Suppressor macrophage treated with lipopolysaccharide for 4 hours (primary cell): ENCODE data around the gene ELSPBP1.
"Not testable (repeated sequence)": the region's sequence is repeated elsewhere in the genome, so short reads cannot be mapped to it uniquely, and the experiment has no call there.

ENCODE experiments used
- DNase-seq: peaks from one replicate; pipeline ENCODE4 v3.0.0-alpha.2; 2020

Gene ELSPBP1

GRCh38 chr19:47994209-47994802 is at the start of gene ELSPBP1:
ELSPBP1 (plus strand) TSS chr19:47994632; CDS start chr19:48008668, 14,036 bp downstream.
- DNase-seq = no peak

- DNase-seq = not testable (repeated sequence)
These were observed 44.4 kb upstream of the ELSPBP1 start for GRCh38 chr19:47949852-47950521.

- DNase-seq = not testable (repeated sequence)
These were observed 42.3 kb upstream of the ELSPBP1 start for GRCh38 chr19:47952132-47952531.

GRCh38 chr19:47955936-47956335 is 38.5 kb upstream of the ELSPBP1 start:
- DNase-seq = not testable (repeated sequence)

- no peak for DNase-seq
These were observed 20.9 kb upstream of the ELSPBP1 start for GRCh38 chr19:47973529-47973928.

GRCh38 chr19:47991191-47991808 is 3.1 kb upstream of the ELSPBP1 start:
- no peak for DNase-seq

- no peak for DNase-seq
These were observed 2.4 kb upstream of the ELSPBP1 start, which contains the start of gene BSPH1 for GRCh38 chr19:47992070-47992469. BSPH1 (minus strand) TSS chr19:47992170; CDS start chr19:47992081, 89 bp downstream.

GRCh38 chr19:47996230-47996727 is 1.8 kb downstream of the ELSPBP1 start:
- no peak for DNase-seq

- DNase-seq = no peak
These were observed 4.4 kb downstream of the ELSPBP1 start for GRCh38 chr19:47998800-47999199.

- no peak for DNase-seq
These were observed 6.4 kb downstream of the ELSPBP1 start for GRCh38 chr19:48000846-48001245.

GRCh38 chr19:48004236-48004635 is 9.8 kb downstream of the ELSPBP1 start:
- no peak for DNase-seq

GRCh38 chr19:48006762-48007161 is 12.3 kb downstream of the ELSPBP1 start:
- no peak for DNase-seq

- DNase-seq = peak; percentile 0
These were observed 16.7 kb downstream of the ELSPBP1 start for GRCh38 chr19:48010932-48011758.

GRCh38 chr19:48020686-48021085 is 26.3 kb downstream of the ELSPBP1 start:
- DNase-seq = peak; percentile 33

GRCh38 chr19:48023011-48023410 is 28.6 kb downstream of the ELSPBP1 start:
- DNase-seq = no peak

- DNase-seq = no peak
These were observed 29.1 kb downstream of the ELSPBP1 start for GRCh38 chr19:48023518-48023917.

GRCh38 chr19:48025480-48025879 is 31.0 kb downstream of the ELSPBP1 start:
- DNase-seq = no peak

GRCh38 chr19:48029431-48029830 is 35.0 kb downstream of the ELSPBP1 start:
- DNase-seq = no peak

- no peak for DNase-seq
These were observed 35.6 kb downstream of the ELSPBP1 start for GRCh38 chr19:48030073-48030472.

GRCh38 chr19:48033604-48034003 is 39.2 kb downstream of the ELSPBP1 start:
- no peak for DNase-seq

- DNase-seq = no peak
These were observed 42.3 kb downstream of the ELSPBP1 start for GRCh38 chr19:48036765-48037164.

- DNase-seq = no peak
These were observed 47.6 kb downstream of the ELSPBP1 start for GRCh38 chr19:48041877-48042580.
